Activated CD4-positive, alpha-beta T cell treated with anti-CD3 and anti-CD28 coated beads, Interleukin-2, amount 50 U/mL, for 1 hour (primary cell): ENCODE results near the gene HOGA1.

Experiments used
- DNase-seq: peaks from one replicate; pipeline ENCODE4 v3.0.0-alpha.2; 2020

Gene HOGA1

DNA sequence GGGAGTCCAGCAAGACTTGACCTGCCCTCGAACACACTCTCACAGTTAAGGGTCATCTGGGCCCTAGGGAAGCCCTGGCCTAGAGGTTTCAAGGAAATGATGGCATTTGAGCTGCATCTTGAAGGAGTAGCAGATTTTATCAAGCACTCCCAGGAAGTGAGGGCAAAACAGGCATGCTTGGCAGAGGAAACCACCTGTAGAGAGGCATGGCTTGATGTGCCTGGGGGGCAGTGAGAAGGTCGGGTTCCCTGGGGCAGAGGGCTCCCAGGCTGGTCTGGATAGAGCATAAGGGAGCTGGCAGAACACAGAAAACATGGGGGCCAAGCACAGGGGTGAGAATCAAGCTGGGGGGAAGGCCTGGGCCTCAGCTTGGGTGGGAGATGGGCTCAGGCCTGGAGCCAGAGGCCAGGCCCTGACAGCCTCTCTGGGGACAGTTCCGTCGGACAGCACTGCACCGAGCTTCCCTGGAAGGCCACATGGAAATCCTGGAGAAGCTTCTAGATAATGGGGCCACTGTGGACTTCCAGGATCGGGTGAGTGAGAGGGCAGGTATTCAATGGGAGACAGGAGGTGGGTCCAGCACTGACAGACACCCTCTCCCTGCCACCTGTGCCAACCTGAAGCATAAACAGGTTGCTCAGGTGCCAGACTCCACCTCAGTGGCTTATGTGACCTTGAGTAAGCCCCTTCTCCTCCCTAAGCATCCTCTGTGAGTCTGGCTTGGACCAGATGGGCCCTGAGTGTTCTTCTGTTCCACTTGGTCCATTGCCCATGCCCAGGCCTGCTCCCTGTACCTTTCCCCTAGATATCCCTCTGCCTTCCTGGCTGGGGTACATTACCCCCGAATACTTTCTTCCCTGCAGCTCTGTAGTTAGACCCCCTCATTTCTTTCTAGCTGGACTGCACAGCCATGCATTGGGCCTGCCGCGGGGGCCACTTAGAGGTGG lies 3.5 kb upstream of the HOGA1 start:
- no peak for DNase-seq

GRCh38 chr10:97582169-97582568 lies 2.0 kb upstream of the HOGA1 start:
- no peak for DNase-seq

- DNase-seq = no peak
Observed at GRCh38 chr10:97583476-97583875, 713 bp upstream of the HOGA1 start.

DNA sequence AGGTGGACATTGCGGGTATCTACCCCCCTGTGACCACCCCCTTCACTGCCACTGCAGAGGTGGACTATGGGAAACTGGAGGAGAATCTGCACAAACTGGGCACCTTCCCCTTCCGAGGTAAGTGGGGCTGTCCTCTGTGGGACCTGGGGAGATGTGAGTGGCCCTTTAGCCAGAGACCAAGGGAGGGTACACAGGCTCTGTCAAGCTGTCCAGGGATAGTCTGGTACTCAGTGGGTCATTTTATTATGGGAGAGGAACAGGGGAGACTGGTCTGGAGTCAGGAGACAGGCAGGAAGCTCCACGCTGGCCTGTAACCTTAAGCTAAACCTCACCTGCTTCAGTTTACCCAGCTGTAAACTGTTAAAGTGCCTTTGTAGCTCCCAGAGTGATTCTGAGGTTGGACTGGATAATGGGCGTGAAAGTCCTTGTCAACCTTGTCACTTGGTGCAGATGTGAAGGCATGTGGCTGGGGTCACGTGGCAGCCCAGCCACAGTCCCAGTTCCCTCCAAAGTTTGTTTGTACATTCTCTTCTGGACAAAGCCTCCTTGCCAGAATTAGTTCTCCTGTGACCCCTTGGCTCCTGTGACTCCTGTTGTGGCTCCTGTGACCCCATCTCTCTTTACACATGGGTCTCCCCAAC lies 729 bp downstream of the HOGA1 start:
- DNase-seq = no peak

DNA sequence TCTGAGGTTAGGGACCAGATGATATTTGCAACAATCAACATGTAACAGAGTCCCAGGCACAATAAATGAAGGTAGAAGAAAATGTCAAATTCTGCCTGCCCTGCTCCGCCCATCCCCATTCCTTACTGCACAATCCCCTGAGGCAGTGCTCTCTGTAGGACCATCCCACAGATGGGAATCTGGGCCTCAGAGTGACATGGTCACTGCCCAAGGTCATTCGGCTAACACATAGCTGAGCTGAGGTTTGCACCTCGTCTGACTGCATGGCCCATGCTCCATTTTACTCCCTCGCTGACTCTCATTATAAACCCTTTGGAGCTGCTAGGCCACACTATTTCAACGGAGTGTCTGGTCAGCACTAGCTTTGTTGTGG lies 1.2 kb downstream of the HOGA1 start:
- no peak for DNase-seq

DNA sequence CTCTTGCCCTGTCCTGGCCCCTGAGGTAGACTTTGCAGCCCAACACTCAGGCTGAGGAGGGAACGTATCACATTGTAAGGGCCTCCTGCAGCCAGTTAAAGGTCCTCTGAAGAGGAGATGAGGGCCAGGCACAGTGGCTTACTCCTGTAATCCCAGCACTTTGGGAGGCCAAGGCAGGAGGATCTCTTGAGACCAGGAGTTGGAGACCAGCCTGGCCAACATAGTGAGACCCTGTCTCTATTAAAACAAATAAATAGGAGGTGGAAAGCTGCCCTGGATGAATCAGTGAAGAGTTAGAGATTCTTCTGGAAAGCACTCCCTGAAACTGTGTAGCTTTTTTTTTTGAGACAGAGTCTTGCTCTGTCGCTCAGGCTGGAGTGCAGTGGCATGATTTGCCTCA lies 3.0 kb downstream of the HOGA1 start:
- DNase-seq = no peak

DNA sequence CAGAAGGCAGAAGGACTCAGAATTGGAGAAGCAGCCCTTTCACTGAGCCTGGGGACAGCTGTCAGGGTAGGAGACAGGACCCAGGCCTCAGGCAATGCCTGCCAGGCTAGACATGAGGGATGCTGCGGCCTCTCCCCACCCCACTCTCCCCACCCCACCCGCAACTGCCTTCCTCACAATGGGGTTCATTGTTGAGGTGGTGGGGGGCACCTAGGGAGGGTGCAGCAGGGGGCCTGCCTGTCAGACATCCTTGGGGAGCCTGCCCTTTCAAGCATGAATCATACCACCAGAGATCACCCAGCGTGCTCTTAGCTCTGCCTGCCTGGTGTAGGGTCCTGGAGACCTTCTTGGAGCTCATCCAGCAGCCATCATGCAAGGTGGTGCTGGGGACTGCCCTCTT lies 5.3 kb downstream of the HOGA1 start, which contains the start of gene C10orf62:
TSS of gene C10orf62 (plus strand) at position 243 of the 400 bp plus-strand sequence. CDS start 177 bp downstream, outside the sequence.
- no peak for DNase-seq

DNA sequence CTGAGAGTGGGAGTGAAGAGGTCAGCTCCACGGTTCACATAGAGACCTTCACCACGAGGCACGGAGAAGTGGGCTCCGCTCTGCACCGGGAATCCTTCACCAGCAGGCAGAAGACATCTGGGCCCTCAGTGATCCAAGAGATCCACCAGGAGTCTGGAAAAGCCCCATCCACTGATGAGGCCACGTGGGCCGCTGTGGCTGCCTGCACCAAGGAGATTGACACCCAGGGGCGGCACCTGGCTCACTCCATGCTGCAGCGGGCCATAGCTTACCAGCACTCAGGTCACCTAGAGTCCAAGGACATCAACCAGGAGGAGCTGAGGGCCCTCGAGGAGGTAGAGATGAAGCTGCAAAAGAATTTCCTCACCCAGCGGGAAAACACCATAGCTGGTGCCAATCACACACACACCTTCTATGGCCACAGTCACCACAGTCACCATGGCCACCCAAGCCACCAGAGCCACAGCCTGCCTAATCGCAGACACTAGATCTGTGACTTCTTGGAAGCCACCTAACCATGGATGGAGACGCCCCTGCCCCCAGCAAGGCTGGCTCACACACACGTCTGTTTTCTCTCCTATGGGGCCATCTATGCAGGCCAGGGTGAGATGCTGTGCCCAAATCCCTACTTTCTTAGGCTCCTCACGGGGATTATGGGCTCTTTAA lies 6.0 kb downstream of the HOGA1 start:
- no peak for DNase-seq

GRCh38 chr10:97590748-97591495 lies 6.7 kb downstream of the HOGA1 start:
- no peak for DNase-seq

GRCh38 chr10:97593421-97593820 lies 9.2 kb downstream of the HOGA1 start:
- DNase-seq = no peak

GRCh38 chr10:97596101-97597082 lies 12.2 kb downstream of the HOGA1 start:
- no peak for DNase-seq

- DNase-seq = no peak
Observed at GRCh38 chr10:97597778-97598177, 13.6 kb downstream of the HOGA1 start.

GRCh38 chr10:97598407-97599271 lies 14.4 kb downstream of the HOGA1 start:
- DNase-seq = no peak

GRCh38 chr10:97599272-97599619 lies 15.1 kb downstream of the HOGA1 start:
- DNase-seq = no peak

GRCh38 chr10:97600616-97601015 lies 16.4 kb downstream of the HOGA1 start:
- no peak for DNase-seq

GRCh38 chr10:97601268-97602215 lies 17.4 kb downstream of the HOGA1 start:
- no peak for DNase-seq

- DNase-seq = no peak
Observed at GRCh38 chr10:97607095-97607636, 23.0 kb downstream of the HOGA1 start.

DNA sequence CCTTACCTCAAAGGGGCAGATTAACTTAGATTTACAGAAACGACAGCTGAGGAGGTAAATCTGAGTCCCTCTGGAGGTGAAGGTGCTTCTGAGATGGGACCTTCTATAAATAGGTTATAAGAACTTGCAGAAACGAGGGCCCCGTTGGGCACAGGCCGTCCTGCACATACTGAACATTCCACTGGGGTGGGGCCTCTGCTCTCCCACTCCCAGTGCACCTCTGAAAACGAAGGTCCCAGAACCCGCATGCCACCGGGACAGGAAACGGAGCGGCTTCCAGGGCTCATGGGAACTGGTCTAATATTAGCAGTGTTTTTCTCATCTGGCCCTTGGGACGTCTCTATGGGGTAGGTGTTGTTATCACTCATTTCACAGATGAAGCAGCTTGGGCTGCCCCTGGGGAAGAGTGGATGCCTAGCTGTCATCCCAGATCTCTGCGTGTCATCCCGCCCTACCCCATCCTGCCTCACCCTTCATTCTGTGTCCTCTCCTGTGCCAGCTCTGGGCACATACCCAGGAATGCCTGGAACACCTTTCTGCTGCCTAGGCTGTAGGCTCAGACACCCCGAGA lies 24.9 kb downstream of the HOGA1 start:
- no peak for DNase-seq

- DNase-seq = no peak
Observed at GRCh38 chr10:97611473-97611872, 27.3 kb downstream of the HOGA1 start.
